HepG2 (cell line): ENCODE data around the gene NEDD8. TPM values are rescaled to one million over a fixed set of nuclear protein-coding genes. Genes with fewer than 3 reads are reported as not detected.

Experiments
- ATAC-seq: fragments of 200-7000 bp; cut with Tn5 transposase; 3 replicates; pipeline ENCODE4 v1.9.1; 2020; ENCODE audit warnings: mild to moderate bottlenecking, moderate library complexity
- BruUV-seq: library from RNA; stranded (reverse); fragments of 400-500 nt; replicated peaks from 2 replicates; lab custom pipeline; 2021; lab: Mats Ljungman, UMichigan
- CTCF ChIA-PET: fragments of 300-600 bp; formaldehyde crosslinking; extraction: SDS; loops from one replicate; lab custom pipeline; 2021; ENCODE audit warnings: low total read pairs, inconsistent platforms, low intra/inter-chr PET ratio; lab: Yijun Ruan, JAX
- POLR2A ChIA-PET: fragments of 350-600 bp; sonication (Branson Sonifier 250); formaldehyde crosslinking; loops from one replicate; lab custom pipeline; 2020; ENCODE audit warnings: antibody characterized with exemption, inconsistent platforms; lab: Yijun Ruan, JAX
- DNase-seq: peaks from one replicate; pipeline ENCODE4 v3.0.0-alpha.2; 2015; ENCODE audit warnings: low spot score
- FAIRE-seq: peaks from 3 replicates; lab custom pipeline; 2011; peaks lifted over from hg19 to GRCh38; lab: Jason Lieb, UNC
- H2AFZ ChIP-seq: one replicate; pipeline ENCODE4 v1.6.1; 2011; ENCODE audit warnings: low read length, inconsistent platforms
- H3K27ac ChIP-seq: fragments of 300-600 bp; 3 replicates; pipeline ENCODE4 v1.8.0; 2011; ENCODE audit warnings: mixed run types, mild to moderate bottlenecking, mixed read lengths, low read length, inconsistent platforms; ENCODE audit not compliant: insufficient read depth; ENCODE audit errors: extremely low read length
- H3K27me3 ChIP-seq, 2 experiments: fragments of 200-600 bp in 1 of 2; 2 replicates in 1 of 2; 3 replicates in 1 of 2; pipeline versions ENCODE4 v1.6.0 to v1.8.0; 2011; ENCODE audit warnings: low read length in 2 of 2, mild to moderate bottlenecking in 2 of 2, moderate library complexity in 2 of 2, inconsistent platforms in 1 of 2; ENCODE audit not compliant: insufficient read depth in 2 of 2, control insufficient read depth in 1 of 2
- H3K36me3 ChIP-seq, 2 experiments: fragments of 200-600 bp in 1 of 2; replicated peaks in 1 of 2; 2 replicates in 1 of 2; 3 replicates in 1 of 2; pipeline versions ENCODE4 v1.5.1 to v1.8.0; 2011; ENCODE audit warnings: low read length in 2 of 2, inconsistent platforms in 1 of 2; ENCODE audit not compliant: insufficient read depth in 2 of 2, control insufficient read depth in 1 of 2
- H3K4me1 ChIP-seq: 2 replicates; pipeline ENCODE4 v1.5.1; 2012; ENCODE audit warnings: low read length, inconsistent platforms; ENCODE audit not compliant: insufficient read depth
- H3K4me2 ChIP-seq: 2 replicates; pipeline ENCODE4 v1.6.0; 2011; ENCODE audit warnings: low read depth, low read length, inconsistent platforms
- H3K4me3 ChIP-seq, 3 experiments: fragments of 200-600 bp in 1 of 3; sonication (generic), shearing (Covaris generic) in 1 of 3; replicated peaks in 1 of 3; 2 replicates each; pipeline ENCODE4 v1.5.1; 2011 to 2016; ENCODE audit warnings: low read length in 3 of 3, inconsistent platforms in 2 of 3, low read depth in 2 of 3, mild to moderate bottlenecking in 2 of 3, control low read depth in 1 of 3, mixed read lengths in 1 of 3; ENCODE audit not compliant: insufficient read depth in 1 of 3
- H3K79me2 ChIP-seq: one replicate; pipeline ENCODE4 v1.6.1; 2011; ENCODE audit warnings: low read length, inconsistent platforms; ENCODE audit not compliant: insufficient read depth
- H3K9ac ChIP-seq: 2 replicates; pipeline ENCODE4 v1.6.0; 2011; ENCODE audit warnings: mild to moderate bottlenecking, low read depth, low read length, inconsistent platforms; ENCODE audit not compliant: insufficient read depth
- H3K9me3 ChIP-seq: 2 replicates; pipeline ENCODE4 v1.5.1; 2012; ENCODE audit warnings: mild to moderate bottlenecking, low read length
- H4K20me1 ChIP-seq: 2 replicates; pipeline ENCODE4 v1.6.0; 2011; ENCODE audit warnings: inconsistent platforms, mild to moderate bottlenecking, low read length, moderate library complexity; ENCODE audit not compliant: insufficient read depth
- AGO2 ChIP-seq: fragments of 200-400 bp; formaldehyde crosslinking; optimal IDR thresholded peaks from 2 replicates; pipeline ENCODE3; 2017; ENCODE audit warnings: mild to moderate bottlenecking, low read depth, low read length, moderate library complexity
- AKAP8 ChIP-seq: sonication (generic); formaldehyde crosslinking; IDR thresholded peaks from 2 replicates; pipeline ENCODE4 v1.5.1; 2020; ENCODE audit warnings: mild to moderate bottlenecking, missing genetic modification reagents
- ONECUT2 ChIP-seq: sonication (generic); formaldehyde crosslinking; IDR thresholded peaks from 2 replicates; pipeline ENCODE4 v1.4.0; 2020; ENCODE audit warnings: missing genetic modification reagents
- RBFOX2 ChIP-seq: fragments of 200-400 bp; formaldehyde crosslinking; IDR thresholded peaks from 2 replicates; pipeline ENCODE4 v1.6.1; 2017; ENCODE audit warnings: low read depth, mild to moderate bottlenecking, low read length
- RFXAP ChIP-seq: sonication (generic); formaldehyde crosslinking; IDR thresholded peaks from 2 replicates; pipeline ENCODE4 v1.4.0; 2020; ENCODE audit warnings: missing genetic modification reagents, borderline replicate concordance
- SMAD9 ChIP-seq: sonication (generic); formaldehyde crosslinking; IDR thresholded peaks from 2 replicates; pipeline ENCODE4 v1.5.1; 2020; ENCODE audit warnings: mild to moderate bottlenecking, missing genetic modification reagents
- SYNCRIP ChIP-seq: fragments of 200-400 bp; formaldehyde crosslinking; IDR thresholded peaks from 2 replicates; pipeline ENCODE4 v1.6.1; 2018; ENCODE audit warnings: mild to moderate bottlenecking, low read depth, low read length; ENCODE audit not compliant: insufficient read depth
- ZNF326 ChIP-seq: sonication (generic); formaldehyde crosslinking; IDR thresholded peaks from 2 replicates; pipeline ENCODE4 v1.4.0; 2020; ENCODE audit warnings: missing genetic modification reagents, borderline replicate concordance
- ZNF556 ChIP-seq: sonication (generic); formaldehyde crosslinking; IDR thresholded peaks from 2 replicates; pipeline ENCODE4 v1.4.0; 2020; ENCODE audit warnings: mild to moderate bottlenecking, missing genetic modification reagents, borderline replicate concordance
- WGBS: methylation state at CpG from one replicate; pipeline ENCODE4 v1.1.6; 2017; ENCODE audit warnings: low lambda C conversion rate; 5-methylcytosine and 5-hydroxymethylcytosine counted together
- in situ Hi-C: cut with HindIII; loops from 2 replicates; pipeline ENCODE4 v1.10.0; 2017; ENCODE audit warnings: low pct_unique_long_range_greater_than_20kb; ENCODE audit not compliant: extremely low pct_ligation_motif_present
- intact Hi-C: fragments of 100-400 bp; cut with micrococcal nuclease; formaldehyde crosslinking; loops from one replicate; pipeline ENCODE4 v1.10.0; 2022; ENCODE audit not compliant: unreplicated experiment
- polyA plus RNA-seq, 8 experiments: library from polyadenylated mRNA; depleted of rRNA in 3 of 8; stranded (reverse) in 7 of 8; unstranded in 1 of 8; fragments of >200 nt; fragmentation: Illumina TruSeq in 4 of 8; extraction: Trizol in 4 of 8; gene quantifications; 2 replicates each; pipeline versions ENCODE4 v1.2.1 to v1.2.3, GENCODE V29; 2011 to 2016; ENCODE audit warnings: low read depth in 4 of 8, missing spikeins in 1 of 8, mixed read lengths in 1 of 8; ENCODE audit not compliant: insufficient read depth in 1 of 8
- total RNA-seq, 5 experiments: library from RNA; depleted of rRNA; stranded (reverse); fragments of >200 nt; fragmentation: Illumina TruSeq; extraction: Trizol; gene quantifications; 2 replicates each; pipeline ENCODE4 v1.2.3, GENCODE V29; 2016; ENCODE audit warnings: low read depth in 1 of 5
- TF ChIP-seq, protein P1 (sequence below): sonication (generic); formaldehyde crosslinking; IDR thresholded peaks from 2 replicates; pipeline ENCODE4 v1.4.0; 2020; ENCODE audit warnings: missing genetic modification reagents
- TF ChIP-seq, protein P2 (sequence below): sonication (generic); formaldehyde crosslinking; IDR thresholded peaks from 2 replicates; pipeline ENCODE4 v1.4.0; 2020; ENCODE audit warnings: mild to moderate bottlenecking, missing genetic modification reagents, borderline replicate concordance

The NEDD8 gene
- total and polyA plus RNA-seq, 2 of the 13 experiments (the other 11 are each of a cell fraction or from before 2014, with no cell fraction given) = 535 to 713 TPM

DNA sequence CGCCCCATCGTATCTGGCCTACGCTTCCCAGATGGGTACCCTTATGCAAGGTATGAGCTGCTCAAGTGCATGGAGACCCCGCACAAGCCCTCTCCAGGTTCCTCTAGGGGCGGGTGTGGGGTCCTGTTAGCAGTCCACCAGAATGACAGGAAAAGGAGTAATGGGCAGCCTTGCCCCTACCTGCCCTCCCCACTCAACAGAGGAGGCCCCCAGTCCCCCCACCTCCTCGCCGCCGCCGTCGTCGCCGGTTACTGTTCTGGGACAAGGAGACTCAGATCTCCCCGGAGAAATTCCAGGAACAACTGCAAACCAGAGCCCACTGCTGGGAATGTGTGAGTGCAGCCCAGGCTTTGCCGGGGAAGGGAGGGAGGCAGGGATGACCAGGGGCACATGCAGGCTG is 54.3 kb downstream of the NEDD8 start:
- Histone ChIP-seq H3K9me3 (no peaks in the 10 kb centered on the region), H3K79me2 (no peaks in the 10 kb centered on the region)
- 96% methylated on average over 14 of the region's 14 CpGs for WGBS
- no TSS peak for BruUV-seq
- FAIRE-seq (no peak), ATAC-seq (peak; percentile 0; the same call in 1 of the 3 replicates)
- in situ Hi-C loops = no loop called here
- TF ChIP-seq ZNF326 (CRISPR knock-in tag) (no peak), RFXAP (CRISPR knock-in tag) (no peak), AGO2 (peak; percentile 56), ONECUT2 (CRISPR knock-in tag) (no peak), AKAP8 (0 out of 2 replicates have a peak, but pooled peaks have one; percentile 7), ZNF556 (no peak), SMAD9 (no peak), SYNCRIP (no peak), RBFOX2 (0 out of 2 replicates have a peak, but pooled peaks have one; percentile 12)
- TF ChIP-seq, protein P1, sequence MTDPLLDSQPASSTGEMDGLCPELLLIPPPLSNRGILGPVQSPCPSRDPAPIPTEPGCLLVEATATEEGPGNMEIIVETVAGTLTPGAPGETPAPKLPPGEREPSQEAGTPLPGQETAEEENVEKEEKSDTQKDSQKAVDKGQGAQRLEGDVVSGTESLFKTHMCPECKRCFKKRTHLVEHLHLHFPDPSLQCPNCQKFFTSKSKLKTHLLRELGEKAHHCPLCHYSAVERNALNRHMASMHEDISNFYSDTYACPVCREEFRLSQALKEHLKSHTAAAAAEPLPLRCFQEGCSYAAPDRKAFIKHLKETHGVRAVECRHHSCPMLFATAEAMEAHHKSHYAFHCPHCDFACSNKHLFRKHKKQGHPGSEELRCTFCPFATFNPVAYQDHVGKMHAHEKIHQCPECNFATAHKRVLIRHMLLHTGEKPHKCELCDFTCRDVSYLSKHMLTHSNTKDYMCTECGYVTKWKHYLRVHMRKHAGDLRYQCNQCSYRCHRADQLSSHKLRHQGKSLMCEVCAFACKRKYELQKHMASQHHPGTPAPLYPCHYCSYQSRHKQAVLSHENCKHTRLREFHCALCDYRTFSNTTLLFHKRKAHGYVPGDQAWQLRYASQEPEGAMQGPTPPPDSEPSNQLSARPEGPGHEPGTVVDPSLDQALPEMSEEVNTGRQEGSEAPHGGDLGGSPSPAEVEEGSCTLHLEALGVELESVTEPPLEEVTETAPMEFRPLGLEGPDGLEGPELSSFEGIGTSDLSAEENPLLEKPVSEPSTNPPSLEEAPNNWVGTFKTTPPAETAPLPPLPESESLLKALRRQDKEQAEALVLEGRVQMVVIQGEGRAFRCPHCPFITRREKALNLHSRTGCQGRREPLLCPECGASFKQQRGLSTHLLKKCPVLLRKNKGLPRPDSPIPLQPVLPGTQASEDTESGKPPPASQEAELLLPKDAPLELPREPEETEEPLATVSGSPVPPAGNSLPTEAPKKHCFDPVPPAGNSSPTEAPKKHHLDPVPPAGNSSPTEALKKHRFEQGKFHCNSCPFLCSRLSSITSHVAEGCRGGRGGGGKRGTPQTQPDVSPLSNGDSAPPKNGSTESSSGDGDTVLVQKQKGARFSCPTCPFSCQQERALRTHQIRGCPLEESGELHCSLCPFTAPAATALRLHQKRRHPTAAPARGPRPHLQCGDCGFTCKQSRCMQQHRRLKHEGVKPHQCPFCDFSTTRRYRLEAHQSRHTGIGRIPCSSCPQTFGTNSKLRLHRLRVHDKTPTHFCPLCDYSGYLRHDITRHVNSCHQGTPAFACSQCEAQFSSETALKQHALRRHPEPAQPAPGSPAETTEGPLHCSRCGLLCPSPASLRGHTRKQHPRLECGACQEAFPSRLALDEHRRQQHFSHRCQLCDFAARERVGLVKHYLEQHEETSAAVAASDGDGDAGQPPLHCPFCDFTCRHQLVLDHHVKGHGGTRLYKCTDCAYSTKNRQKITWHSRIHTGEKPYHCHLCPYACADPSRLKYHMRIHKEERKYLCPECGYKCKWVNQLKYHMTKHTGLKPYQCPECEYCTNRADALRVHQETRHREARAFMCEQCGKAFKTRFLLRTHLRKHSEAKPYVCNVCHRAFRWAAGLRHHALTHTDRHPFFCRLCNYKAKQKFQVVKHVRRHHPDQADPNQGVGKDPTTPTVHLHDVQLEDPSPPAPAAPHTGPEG = no peak
- TF ChIP-seq, protein P2, sequence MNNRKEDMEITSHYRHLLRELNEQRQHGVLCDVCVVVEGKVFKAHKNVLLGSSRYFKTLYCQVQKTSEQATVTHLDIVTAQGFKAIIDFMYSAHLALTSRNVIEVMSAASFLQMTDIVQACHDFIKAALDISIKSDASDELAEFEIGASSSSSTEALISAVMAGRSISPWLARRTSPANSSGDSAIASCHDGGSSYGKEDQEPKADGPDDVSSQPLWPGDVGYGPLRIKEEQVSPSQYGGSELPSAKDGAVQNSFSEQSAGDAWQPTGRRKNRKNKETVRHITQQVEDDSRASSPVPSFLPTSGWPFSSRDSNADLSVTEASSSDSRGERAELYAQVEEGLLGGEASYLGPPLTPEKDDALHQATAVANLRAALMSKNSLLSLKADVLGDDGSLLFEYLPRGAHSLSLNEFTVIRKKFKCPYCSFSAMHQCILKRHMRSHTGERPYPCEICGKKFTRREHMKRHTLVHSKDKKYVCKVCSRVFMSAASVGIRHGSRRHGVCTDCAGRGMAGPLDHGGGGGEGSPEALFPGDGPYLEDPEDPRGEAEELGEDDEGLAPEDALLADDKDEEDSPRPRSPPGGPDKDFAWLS = no peak
- TF ChIP-seq, all 625 proteins: peak for 3
- Histone ChIP-seq H3K9ac (no peak overlapping the region), H3K36me3 (peaks cover 47 to 52% of the 10 kb centered on the region in 2 experiments), H4K20me1 (no peaks in the 10 kb centered on the region), H3K4me2 (no peak overlapping the region), H3K4me1 (no peaks in the 10 kb centered on the region), H3K4me3 (no peak overlapping the region), H2AFZ (no peak overlapping the region), H3K27me3 (no peaks in the 10 kb centered on the region), H3K27ac (no peak overlapping the region)
- intact Hi-C loops = no loop called here
- no peak for DNase-seq
- POLR2A ChIA-PET = interaction anchor here (0.9 to 6.7 kb wide), 6 partner anchors 11 to 84 kb away, joined by 3 to 65 read pairs (median 5); partner anchors contain the start of genes EMC9, IPO4, IRF9 and MDP1
- CTCF ChIA-PET = no interaction called here
